Upper lobe of left lung (tissue), 6 donors: ENCODE measurements around the gene MBD5. TPM values are rescaled to one million over a fixed set of nuclear protein-coding genes. Genes with fewer than 3 reads are reported as not detected.

Experiments
- ATAC-seq, 2 donors: fragments of 200-7000 bp; cut with Tn5 transposase; one replicate each; pipeline ENCODE4 v1.9.1; 2022; ENCODE audit warnings: mild to moderate bottlenecking in 2 of 2, moderate library complexity in 2 of 2; ENCODE audit not compliant: low FRiP score in 2 of 2
- DNase-seq, 2 donors: peaks; one replicate each; pipeline ENCODE4 v3.0.0-alpha.2; 2019 to 2020
- H3K27ac ChIP-seq, 4 donors: fragments of 200-600 bp; sonication (generic); one replicate each; pipeline ENCODE4 v1.5.1; 2016 to 2019
- H3K27me3 ChIP-seq, 4 donors: fragments of 200-600 bp; sonication (generic); one replicate each; pipeline ENCODE4 v1.5.1; 2017 to 2019
- H3K36me3 ChIP-seq, 4 donors: fragments of 200-600 bp; sonication (generic); one replicate each; pipeline ENCODE4 v1.5.1; 2016 to 2019
- H3K4me1 ChIP-seq, 4 donors: fragments of 200-600 bp; sonication (generic); one replicate each; pipeline ENCODE4 v1.5.1; 2018 to 2019
- H3K4me3 ChIP-seq, 4 donors: fragments of 200-600 bp; sonication (generic); one replicate each; pipeline ENCODE4 v1.5.1; 2017 to 2019; ENCODE audit warnings: mild to moderate bottlenecking in 2 of 4, moderate library complexity in 1 of 4
- H3K9me3 ChIP-seq, 4 donors: fragments of 200-600 bp; sonication (generic); one replicate each; pipeline ENCODE4 v1.5.1; 2018 to 2019
- CTCF ChIP-seq, 6 experiments: fragments of 450-650 bp in 4 of 6; fragments of 200-600 bp in 2 of 6; sonication (generic) in 2 of 6; IDR thresholded peaks; one replicate each; pipeline ENCODE4 v1.5.1; 2016 to 2019; ENCODE audit warnings: antibody characterized with exemption in 6 of 6
- EP300 ChIP-seq, 4 donors: sonication (generic); formaldehyde crosslinking; IDR thresholded peaks; one replicate each; pipeline ENCODE4 v1.5.1; 2017; ENCODE audit warnings: antibody characterized with exemption in 4 of 4, control low read depth in 2 of 4
- POLR2A ChIP-seq, 4 donors: fragments of 450-650 bp; IDR thresholded peaks; one replicate each; pipeline ENCODE4 v1.5.1; 2016 to 2017; ENCODE audit warnings: antibody characterized with exemption in 4 of 4, mild to moderate bottlenecking in 2 of 4
- POLR2AphosphoS5 ChIP-seq, 2 donors: sonication (generic); formaldehyde crosslinking; IDR thresholded peaks; one replicate each; pipeline ENCODE4 v1.5.1; 2017; ENCODE audit warnings: antibody characterized with exemption in 2 of 2
- WGBS, 2 donors: methylation state at CpG; one replicate each; pipeline ENCODE4 v1.1.5; 2017 to 2018; 5-methylcytosine and 5-hydroxymethylcytosine counted together
- total RNA-seq, 6 donors: library from RNA; depleted of rRNA in 4 of 6; stranded (reverse); fragments of >200 nt in 4 of 6; gene quantifications; one replicate each; pipeline versions ENCODE4 v1.1.0 to v1.2.1, GENCODE V29; 2016 to 2021
- donor health status: DM: no; HTN: no; CAD: no; lungs with moderate emphysema.
- donor health status: DM: no; HTN: yes; CAD: no; lungs with severe emphysema.

The MBD5 gene
- total RNA-seq, 6 donors from 2014 or later, result 22.6 to 99.5 (median 27.5) TPM

GRCh38 chr2:148503516-148503915 is 482.6 kb downstream of the MBD5 start:
- H3K9me3 ChIP-seq, result no peaks in the 10 kb centered on the region
- no peak overlapping the region for H3K4me3 ChIP-seq
- no peak for ATAC-seq
- no peaks in the 10 kb centered on the region for H3K36me3 ChIP-seq
- no peaks in the 10 kb centered on the region for H3K27me3 ChIP-seq
- TF ChIP-seq EP300 (IDR thresholded peaks at IDR 0.05) (no peak), CTCF (IDR thresholded peaks at IDR 0.05) (no peak), POLR2A (IDR thresholded peaks at IDR 0.05) (no peak), POLR2AphosphoS5 (IDR thresholded peaks at IDR 0.05) (no peak)
- WGBS, 2 donors, result 97 to 98% methylated on average over 2 of the region's 2 CpGs
- H3K27ac ChIP-seq, result no peak overlapping the region
- no peak for DNase-seq
- no peaks in the 10 kb centered on the region for H3K4me1 ChIP-seq

GRCh38 chr2:148507970-148508369 is 487.1 kb downstream of the MBD5 start:
- TF ChIP-seq CTCF (IDR thresholded peaks at IDR 0.05) (no peak), POLR2A (IDR thresholded peaks at IDR 0.05) (no peak), EP300 (IDR thresholded peaks at IDR 0.05) (no peak), POLR2AphosphoS5 (IDR thresholded peaks at IDR 0.05) (no peak)
- no peak for ATAC-seq
- WGBS, 2 donors, result 90 to 92% methylated on average over 3 of the region's 3 CpGs

GRCh38 chr2:148508878-148509287 is 488.0 kb downstream of the MBD5 start:
- no peaks in the 10 kb centered on the region for H3K9me3 ChIP-seq
- 77 to 82% methylated on average over 3 of the region's 3 CpGs for WGBS, 2 donors
- H3K27me3 ChIP-seq, result no peaks in the 10 kb centered on the region
- ATAC-seq (no peak), DNase-seq (no peak)
- no peak overlapping the region for H3K27ac ChIP-seq
- peak overlapping the region in 3 of 4 donors; percentile 27 to 45 (median 41) for H3K4me3 ChIP-seq
- H3K4me1 ChIP-seq, result peaks cover 0 to 13% (median 3%) of the 10 kb centered on the region in 4 donors
- H3K36me3 ChIP-seq, result no peaks in the 10 kb centered on the region
- TF ChIP-seq EP300 (IDR thresholded peaks at IDR 0.05), result no peak
- no peak for TF ChIP-seq CTCF (IDR thresholded peaks at IDR 0.05)
- TF ChIP-seq POLR2AphosphoS5 (IDR thresholded peaks at IDR 0.05), result no peak
- TF ChIP-seq POLR2A (IDR thresholded peaks at IDR 0.05), result no peak

More at GRCh38 chr2:148507970-148508369, 487.1 kb downstream of the MBD5 start:
- Histone ChIP-seq H3K4me3 (no peak overlapping the region), H3K36me3 (no peaks in the 10 kb centered on the region), H3K9me3 (no peaks in the 10 kb centered on the region), H3K4me1 (peaks cover 0 to 13% (median 3%) of the 10 kb centered on the region in 4 donors), H3K27me3 (no peaks in the 10 kb centered on the region), H3K27ac (no peak overlapping the region)
- DNase-seq, result no peak

GRCh38 chr2:148509288-148509902 is 488.5 kb downstream of the MBD5 start:
- WGBS, 2 donors, result 8 to 9% methylated on average over 14 of the region's 14 CpGs
- peaks cover 0 to 13% (median 3%) of the 10 kb centered on the region in 4 donors for H3K4me1 ChIP-seq
- H3K4me3 ChIP-seq, result peak overlapping the region in 3 of 4 donors; percentile 27 to 45 (median 41)
- ATAC-seq (peak; percentile 97 to 98), DNase-seq (peak in 1 of 2 donors; percentile 91)
- H3K36me3 ChIP-seq, result no peaks in the 10 kb centered on the region
- H3K9me3 ChIP-seq, result no peaks in the 10 kb centered on the region
- no peaks in the 10 kb centered on the region for H3K27me3 ChIP-seq
- TF ChIP-seq CTCF (IDR thresholded peaks at IDR 0.05) (peak; percentile 82 to 91 (median 88)), POLR2AphosphoS5 (IDR thresholded peaks at IDR 0.05) (no peak)
- no peak overlapping the region for H3K27ac ChIP-seq

- Histone ChIP-seq H3K27ac (no peak overlapping the region), H3K4me3 (no peak overlapping the region), H3K36me3 (no peaks in the 10 kb centered on the region), H3K9me3 (no peaks in the 10 kb centered on the region), H3K27me3 (no peaks in the 10 kb centered on the region), H3K4me1 (peaks cover 0 to 13% (median 3%) of the 10 kb centered on the region in 4 donors)
- TF ChIP-seq CTCF (IDR thresholded peaks at IDR 0.05), result no peak
- TF ChIP-seq EP300 (IDR thresholded peaks at IDR 0.05), result no peak
- no peak for TF ChIP-seq POLR2AphosphoS5 (IDR thresholded peaks at IDR 0.05)
- WGBS, 2 donors, result 91 to 92% methylated on average over 3 of the region's 3 CpGs
- ATAC-seq, result no peak
- DNase-seq, result no peak
Observed at GRCh38 chr2:148511883-148512282, 491.0 kb downstream of the MBD5 start.
